Retinal pigment epithelial cell (primary cell): ENCODE results near the gene TMEM202.

ENCODE experiments used
- DNase-seq: peaks from one replicate; pipeline ENCODE4 v3.0.0-alpha.2; 2010; ENCODE audit warnings: low read depth
- H3K4me3 ChIP-seq: 2 replicates; pipeline ENCODE4 v1.5.1; 2011; ENCODE audit warnings: mild to moderate bottlenecking, low read length, control low read depth, moderate library complexity
- CTCF ChIP-seq: conservative IDR thresholded peaks from 2 replicates; pipeline ENCODE4 v1.5.1; 2011; ENCODE audit warnings: low read depth, low read length, control low read depth, inconsistent platforms

Gene TMEM202

GRCh38 chr15:72397796-72398588, at the start of gene TMEM202:
TSS of gene TMEM202 (plus strand) at chr15:72398305. CDS start at chr15:72398327, 22 bp downstream.
- H3K4me3 ChIP-seq: no peak within 1 kb of the TSS
- no peak for TF ChIP-seq CTCF
- no peak for DNase-seq

GRCh38 chr15:72353266-72353665, 44.8 kb upstream of the TMEM202 start:
- H3K4me3 ChIP-seq: no peak overlapping the region
- no peak for DNase-seq
- no peak for TF ChIP-seq CTCF

GRCh38 chr15:72354496-72354895, 43.6 kb upstream of the TMEM202 start:
- no peak for TF ChIP-seq CTCF
- DNase-seq: no peak
- H3K4me3 ChIP-seq: no peak overlapping the region

GRCh38 chr15:72358121-72358520, 40.0 kb upstream of the TMEM202 start:
- no peak overlapping the region for H3K4me3 ChIP-seq
- no peak for DNase-seq
- TF ChIP-seq CTCF: no peak

- no peak overlapping the region for H3K4me3 ChIP-seq
- peak; percentile 47 for DNase-seq
- TF ChIP-seq CTCF: no peak
Observed at GRCh38 chr15:72358650-72359171, 39.4 kb upstream of the TMEM202 start.

GRCh38 chr15:72361176-72361575, 36.9 kb upstream of the TMEM202 start:
- DNase-seq: no peak
- no peak for TF ChIP-seq CTCF
- no peak overlapping the region for H3K4me3 ChIP-seq

- H3K4me3 ChIP-seq: no peak overlapping the region
- no peak for DNase-seq
- no peak for TF ChIP-seq CTCF
Observed at GRCh38 chr15:72365844-72366243, 32.3 kb upstream of the TMEM202 start.
